COLO668 (cell line): ENCODE results near the gene ACTRT2.
A peak's percentile ranks its signal among the peaks of the same experiment; 100 is the strongest.

Source experiments
- DNase-seq: peaks from one replicate; lab custom pipeline; 2025; ENCODE audit not compliant: unreplicated experiment; lab: John Stamatoyannopoulos, UW

ACTRT2 gene

DNA sequence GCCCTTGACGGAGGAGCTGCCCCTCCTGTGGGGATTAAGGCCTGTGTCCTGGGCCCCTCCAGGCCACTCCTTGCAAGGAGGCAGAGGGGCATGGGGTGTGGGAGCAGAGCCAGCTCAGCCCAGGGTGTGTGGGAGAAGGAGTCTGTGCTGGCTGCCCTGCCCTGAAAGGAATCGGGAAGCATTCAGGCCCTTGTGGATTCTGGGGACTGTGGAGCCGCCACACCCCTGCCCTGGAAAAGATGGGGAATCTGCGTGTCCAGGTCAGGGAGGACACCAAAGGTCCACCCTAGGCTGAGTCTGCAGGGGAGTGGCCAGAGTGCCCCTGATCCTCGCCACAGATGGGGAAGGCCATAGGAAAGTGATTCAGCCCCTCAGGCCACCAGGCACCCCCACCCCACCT lies 31.2 kb downstream of the ACTRT2 start:
- DNase-seq = no peak

DNA sequence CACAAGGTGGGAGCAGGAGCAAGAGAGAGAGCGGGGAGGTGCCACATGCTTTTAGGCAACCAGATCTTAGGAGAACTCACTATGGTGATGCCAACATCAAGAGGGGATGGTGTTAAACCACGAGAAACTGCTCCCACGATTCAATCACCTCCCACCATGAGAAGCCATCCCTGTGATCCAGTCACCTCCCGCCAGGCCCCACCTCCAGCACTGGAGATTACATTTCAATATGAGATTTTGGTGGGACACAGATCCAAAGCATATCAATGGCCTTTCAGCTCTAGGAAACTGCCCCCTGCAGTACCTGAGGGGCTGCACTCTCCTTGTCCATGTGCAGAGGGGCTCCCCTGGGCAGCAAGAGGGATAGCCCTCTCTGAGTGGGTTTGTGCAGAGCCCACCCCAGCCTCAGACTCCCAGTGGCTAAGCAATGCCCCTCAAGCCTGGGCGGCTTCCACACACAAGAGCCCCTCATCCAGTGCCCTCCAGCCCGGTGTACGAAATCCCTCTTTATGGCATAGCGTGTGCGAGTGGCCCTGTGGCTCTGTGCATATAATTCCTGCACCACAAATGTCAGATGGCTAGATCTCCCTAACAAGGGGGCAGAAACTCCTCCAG lies 32.2 kb downstream of the ACTRT2 start:
- no peak for DNase-seq

DNA sequence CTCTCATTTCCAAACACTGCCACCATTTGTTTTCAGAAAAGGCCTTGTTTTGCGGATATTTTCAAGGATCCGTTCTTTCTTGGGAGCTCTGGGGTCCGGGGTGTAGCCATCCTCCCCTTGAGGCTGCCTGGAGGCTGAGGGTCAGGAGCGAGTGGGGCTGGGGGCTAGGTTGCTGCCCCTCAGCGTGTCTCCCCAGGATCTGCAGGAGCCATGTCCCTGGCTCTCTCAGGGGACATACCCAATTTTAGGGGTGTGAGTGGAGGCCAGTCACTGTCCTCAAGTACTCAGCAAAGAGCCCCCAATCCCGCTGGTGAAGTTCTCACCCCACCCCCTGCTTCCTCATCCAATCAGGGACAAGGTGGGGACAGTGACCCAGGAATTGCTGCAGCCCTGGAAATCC lies 32.7 kb downstream of the ACTRT2 start:
- no peak for DNase-seq

DNA sequence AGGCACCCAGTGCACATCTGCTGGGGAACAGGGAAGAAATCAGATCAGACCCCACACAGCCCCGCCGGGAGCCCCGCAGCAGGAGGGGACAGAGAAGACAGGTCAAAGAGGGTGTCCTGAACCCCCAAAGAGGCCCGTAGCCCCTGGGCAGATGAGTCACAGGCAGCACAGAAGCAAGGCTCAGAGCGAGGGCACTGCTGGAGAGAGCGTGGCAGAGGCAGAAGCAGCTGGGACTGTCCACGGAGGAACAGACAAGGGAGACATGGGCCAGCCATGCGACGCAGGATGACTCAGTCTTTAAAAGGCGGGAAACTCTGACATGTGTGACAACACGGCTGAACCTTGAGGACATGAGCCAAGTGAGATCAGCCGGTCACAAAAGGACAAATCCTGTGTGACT lies 33.2 kb downstream of the ACTRT2 start:
- DNase-seq = no peak

DNA sequence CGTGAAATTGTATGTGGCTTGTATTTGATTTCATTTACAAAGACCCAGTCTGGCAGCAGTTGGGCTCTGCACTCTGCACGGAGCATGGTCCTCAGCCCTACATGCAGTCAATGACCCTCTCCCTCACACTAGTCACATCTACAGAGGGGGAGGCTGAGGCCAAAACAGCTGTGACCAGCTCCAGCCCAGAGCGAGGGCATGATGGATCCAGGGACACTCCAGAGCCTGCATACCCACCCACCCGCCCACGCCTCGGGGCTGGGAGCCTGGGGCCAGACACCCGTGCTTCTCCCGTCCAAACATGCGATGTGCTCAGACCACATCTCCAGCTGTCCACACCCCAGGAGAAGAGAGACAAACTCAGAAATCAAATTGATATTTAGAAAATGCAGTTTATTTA lies 33.8 kb downstream of the ACTRT2 start:
- no peak for DNase-seq

DNA sequence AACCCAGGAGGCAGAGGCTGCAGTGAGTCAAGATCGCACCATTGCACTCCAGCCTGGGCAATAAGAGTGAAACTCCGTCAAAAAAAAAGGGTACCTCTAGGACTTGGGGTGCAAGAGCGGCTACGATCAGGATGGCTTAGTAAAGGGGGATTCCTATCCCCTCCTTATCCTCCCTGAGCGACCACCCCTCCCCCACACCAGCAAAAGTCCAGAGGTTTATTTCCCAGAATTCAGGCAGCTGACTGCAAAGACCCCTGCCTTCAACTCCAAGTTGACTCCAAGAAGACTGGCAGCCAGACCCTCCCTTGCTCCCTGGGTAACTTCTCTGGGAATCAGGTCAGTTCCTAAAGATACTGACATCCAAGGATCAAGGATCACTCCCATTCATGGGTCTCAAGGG lies 35.4 kb downstream of the ACTRT2 start:
- no peak for DNase-seq

DNA sequence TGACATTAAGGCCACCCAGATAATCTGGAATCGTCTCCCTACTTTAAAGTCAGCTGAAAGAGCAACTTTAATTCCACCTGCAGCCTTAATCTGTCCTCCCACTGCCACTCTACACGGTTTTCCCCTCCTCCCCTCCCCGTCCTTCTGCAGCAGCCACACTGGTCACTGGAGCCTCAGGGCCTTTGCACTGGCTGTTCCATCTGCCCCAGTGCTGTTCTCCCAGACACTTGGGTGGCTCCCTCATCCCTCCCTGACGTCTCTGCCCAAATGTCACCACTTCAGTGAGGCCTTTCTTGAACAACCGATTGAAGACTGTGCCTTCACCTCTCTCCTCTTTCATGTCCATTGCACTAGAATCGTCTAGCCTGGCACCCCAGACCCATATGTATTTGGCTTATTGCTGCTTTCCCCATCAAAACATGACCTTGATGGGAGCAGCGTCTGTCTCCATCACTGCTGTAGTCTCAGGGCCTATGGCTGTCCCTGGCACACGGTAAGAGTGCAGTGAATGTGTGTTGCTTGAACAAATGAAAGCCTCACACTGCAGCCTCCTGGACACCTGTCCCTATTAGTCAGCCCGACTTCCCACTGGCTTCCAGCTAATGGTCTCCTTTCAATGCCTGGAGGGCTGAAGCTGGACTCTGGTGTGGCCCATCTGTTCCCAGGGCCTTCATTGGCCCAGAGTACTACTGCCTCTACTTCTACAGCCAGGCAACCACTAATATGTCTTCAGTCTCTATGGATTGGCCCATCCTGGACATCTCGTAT lies 37.2 kb downstream of the ACTRT2 start:
- no peak for DNase-seq

DNA sequence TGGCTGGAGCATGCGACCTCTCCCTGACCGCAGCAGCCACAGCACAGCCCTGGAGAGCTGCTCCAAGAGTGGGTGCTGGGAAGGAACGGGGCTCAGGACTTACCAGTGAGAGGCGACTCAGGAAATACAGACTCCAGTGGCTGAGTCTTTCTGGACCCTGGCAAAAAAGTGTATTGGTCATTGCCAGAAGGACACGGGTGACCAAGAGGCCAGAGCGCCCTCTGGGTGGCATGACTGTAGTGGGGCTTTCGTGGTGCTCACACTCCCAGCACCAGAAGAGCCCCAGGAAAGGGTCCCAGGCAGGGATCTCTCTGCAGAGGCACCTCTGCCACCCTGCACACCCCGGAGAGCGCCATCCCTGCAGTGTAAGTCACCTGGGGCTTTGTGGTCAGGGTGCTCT lies 38.9 kb downstream of the ACTRT2 start:
- no peak for DNase-seq

DNA sequence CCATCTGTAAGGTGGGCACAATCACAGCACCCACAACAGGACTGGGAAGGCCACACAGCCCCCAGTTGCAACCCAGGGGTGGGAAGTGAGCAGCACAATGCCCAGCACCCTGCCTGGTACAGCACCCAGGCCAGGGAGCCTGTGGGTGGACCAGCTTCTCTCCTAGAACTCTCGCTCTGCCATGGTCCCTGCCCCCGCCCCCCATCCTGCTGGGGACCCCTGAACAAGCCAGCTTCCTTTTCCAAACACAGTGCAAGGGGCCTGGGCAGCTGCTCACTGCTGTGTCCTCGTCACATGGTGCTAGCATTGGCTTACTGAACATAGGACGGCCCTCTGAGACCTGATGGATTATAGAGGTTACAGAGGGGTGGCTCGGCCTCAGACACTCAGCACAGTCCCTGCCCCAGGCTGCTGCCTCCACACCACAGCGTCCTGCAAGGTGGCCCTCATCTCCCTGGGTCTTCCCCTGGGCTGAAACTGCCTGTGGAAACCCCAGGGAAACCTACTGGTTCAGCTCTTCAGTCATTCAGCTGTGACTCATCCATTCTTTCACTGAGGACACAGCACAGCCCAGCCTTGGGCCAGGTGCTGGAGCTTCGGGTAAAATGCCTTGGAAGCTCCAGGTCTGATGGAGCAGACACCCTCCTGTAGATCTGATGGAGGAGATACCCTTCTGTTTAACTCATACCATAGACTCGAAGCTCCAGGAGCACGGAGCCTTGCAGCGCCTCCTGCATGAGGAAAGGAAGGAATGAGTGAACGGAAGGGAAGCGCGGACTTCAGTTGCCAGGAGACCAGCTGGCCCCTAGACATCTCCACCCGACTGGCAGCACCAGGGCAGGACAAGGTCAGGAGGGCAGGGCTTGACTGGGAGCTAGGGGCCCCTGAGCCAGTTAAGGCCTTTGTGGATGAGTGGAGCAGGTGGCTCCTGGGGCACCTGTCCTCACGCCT lies 39.6 kb downstream of the ACTRT2 start:
- DNase-seq = no peak

GRCh38 chr1:3061566-3061965 lies 40.3 kb downstream of the ACTRT2 start:
- DNase-seq = no peak

DNA sequence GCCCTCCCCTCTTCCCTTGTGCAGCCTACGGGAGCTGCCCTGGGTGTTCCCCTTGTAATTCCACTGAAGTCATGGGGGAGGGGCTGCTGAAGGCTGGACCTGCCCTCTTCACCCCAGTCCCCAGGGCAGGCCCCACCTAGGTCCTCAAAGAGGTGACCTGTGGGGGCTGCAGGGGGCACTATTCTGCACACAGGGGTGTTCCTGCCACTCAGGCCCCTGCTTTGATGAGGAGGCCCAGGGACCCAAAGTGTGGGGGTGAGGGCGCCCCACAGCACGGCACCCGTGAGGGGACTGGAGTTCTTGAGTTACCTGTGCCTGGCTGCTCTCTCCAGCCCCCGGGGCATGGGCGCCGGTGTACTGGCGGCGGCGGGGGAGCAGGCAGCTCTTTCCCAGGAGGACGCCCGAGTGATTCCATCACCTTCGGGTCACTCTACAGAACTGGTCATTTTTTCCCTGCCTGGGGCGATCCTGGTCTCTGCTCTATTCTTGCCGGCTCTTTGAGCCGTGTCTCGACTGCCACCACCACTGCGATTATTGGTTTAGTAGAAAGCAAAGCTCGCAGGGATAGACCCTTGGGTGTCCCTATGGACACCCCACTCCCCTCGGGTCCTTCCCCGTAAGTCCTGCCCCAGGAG lies 40.8 kb downstream of the ACTRT2 start:
- DNase-seq = no peak

DNA sequence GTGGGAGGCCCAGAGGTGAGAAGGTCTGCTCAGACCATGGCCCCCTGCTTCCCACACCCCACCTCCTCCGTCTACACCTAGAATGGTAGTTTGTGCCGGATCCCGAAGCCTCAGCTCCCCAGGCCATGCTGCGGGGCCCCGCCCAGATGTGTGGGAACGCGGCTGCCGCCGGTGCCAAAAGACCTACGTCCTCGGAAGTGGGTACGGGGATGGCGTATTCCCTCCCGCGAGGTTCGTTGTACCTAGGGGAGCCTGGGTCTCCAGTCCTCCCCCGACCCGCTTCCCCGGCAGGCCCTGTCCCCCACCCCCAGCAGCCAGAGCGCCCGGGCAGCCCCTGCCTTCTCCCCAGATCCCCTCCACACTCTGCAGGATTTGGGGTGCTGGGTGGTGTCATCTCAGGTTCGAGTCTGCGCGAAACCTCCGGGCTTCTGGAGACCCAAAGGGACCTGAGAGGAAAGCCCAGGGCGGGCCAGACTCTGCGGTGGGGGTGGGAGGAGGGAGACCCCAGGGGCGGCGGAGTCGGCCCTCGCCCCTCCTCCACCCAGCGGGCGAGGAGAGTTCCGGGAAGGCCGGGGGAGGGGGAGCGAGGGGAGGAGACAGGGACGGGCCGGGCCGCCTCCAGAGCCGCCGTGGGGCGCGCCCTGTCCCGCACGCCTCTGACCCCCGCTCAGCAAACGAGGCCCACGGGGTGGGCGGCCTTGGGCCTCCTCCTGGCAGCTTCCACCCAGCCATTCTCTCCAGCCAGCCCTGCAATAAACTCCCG lies 41.5 kb downstream of the ACTRT2 start:
- no peak for DNase-seq

DNA sequence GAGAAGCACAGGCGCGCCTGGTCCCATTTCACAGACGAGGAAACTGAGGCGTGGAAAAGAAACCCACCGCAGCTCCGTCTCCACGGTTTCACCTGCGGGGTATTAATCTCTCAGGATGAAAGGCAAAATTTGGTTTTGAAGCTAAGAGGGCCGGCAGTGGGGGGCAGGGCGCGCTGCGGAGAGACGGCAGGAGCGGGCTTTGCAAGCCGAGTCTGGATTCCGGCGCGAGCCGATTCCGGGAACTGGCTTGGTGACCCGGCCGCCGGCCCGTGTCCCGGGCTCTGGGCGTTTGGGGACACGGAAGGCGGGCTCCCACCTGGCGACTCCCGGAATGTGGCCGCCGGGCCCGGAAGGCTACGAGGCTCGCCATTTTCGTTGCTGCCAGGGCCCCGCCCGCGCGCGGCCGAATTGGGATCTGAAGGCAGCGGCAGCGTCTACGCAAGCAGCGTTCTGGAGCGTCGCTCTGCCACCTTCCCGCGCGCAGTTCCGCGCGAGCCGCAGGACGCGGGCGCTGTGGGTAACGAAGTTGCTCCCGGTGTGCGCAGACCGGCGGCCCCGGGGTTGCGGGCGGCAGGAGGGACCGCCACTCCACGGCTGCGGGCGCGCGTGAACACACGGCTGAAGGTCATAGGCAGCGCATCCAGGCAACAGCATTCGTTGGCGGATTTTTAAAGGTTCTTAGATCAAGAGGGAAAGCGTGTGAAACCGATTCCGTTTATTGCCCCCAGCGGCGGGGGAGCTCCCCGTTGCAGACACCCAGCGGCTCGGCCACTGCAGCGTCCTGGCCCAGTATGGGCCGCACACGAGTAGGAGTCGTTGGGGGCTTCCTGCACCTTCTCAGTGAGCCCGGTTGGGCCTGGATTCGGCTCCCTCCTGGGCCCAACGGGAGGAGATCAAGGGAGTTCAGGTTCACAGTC lies 42.4 kb downstream of the ACTRT2 start:
- DNase-seq = no peak

DNA sequence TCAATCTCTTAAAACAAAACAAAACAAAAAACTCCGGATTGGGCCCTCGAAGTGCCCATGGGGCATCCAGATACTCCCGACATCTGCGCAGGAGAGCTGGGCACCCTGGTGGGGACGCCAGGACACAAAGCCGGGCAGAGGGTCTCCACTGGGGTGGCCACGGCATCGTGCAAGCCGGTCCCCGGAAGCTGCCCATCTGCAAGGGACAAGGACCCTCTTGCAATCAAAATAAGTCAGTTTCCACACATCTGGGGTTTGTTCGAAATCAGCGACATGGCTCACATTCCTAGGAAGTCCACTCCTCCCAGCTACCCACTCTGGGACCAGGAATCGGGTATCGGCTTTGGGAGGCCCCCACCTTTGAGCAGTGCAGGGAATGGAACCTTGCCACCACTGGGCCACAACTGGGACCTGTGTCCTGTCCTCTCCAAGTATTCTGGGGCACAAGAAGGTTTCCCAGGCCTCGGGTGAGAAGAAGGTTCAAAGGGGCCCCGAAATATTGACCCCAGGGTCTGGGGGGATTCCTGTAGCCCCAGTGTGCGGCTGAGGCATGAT lies 43.1 kb downstream of the ACTRT2 start:
- no peak for DNase-seq

DNA sequence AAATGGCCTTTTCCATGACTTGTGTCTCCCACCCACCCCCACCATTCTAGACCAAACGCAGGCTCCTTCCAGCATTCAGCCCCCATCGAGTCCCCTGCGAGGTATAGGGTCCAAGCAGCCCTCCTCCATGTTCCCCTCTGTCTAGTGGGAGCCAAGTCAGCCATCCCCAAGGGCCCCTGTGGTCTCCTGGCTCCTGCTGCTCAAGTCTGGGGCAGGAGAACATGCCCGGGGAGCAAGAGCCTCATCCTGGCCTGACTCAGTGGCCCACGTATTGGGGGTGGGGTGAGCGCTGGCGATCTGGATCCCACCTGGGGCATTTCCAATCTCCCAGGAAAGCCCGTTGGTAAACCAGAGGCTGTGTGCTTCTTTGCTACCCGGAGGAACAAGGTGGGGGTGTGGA lies 43.6 kb downstream of the ACTRT2 start:
- no peak for DNase-seq

- no peak for DNase-seq
Measured at GRCh38 chr1:3065396-3065795, 44.1 kb downstream of the ACTRT2 start.

DNA sequence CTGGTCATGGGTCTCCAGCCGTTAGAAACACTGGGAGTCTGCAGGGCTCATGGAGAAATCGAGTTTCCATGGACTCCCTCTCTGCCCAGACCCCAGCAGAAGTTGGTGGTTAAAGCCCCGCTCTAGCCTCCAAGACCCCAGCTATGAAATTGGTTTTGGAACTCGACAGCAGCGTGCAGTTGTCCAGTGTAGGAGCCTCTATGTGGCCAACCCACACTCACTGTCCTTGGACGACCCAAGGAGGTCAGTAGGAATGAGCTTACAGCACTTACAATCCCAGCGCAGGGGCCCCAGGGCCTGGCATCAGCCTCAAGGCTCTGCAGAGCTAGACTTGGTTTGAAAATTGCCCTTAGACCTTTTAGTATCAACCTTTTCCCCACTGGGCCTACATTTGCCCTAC lies 44.5 kb downstream of the ACTRT2 start:
- DNase-seq = no peak

GRCh38 chr1:3066250-3066711 lies 45.0 kb downstream of the ACTRT2 start:
- peak; percentile 32 for DNase-seq

- DNase-seq = no peak
Measured at GRCh38 chr1:3066826-3067225, 45.6 kb downstream of the ACTRT2 start.
